Nephron (organoid): Measurements from ENCODE around the gene RNF144B.

Experiments used
- H3K27ac Mint-ChIP-seq, 3 experiments: 2 replicates each; pipeline ENCODE4 v1.8.0; 2020; ENCODE audit warnings: mixed read lengths in 3 of 3, mild to moderate bottlenecking in 2 of 3, moderate library complexity in 1 of 3
- H3K27me3 Mint-ChIP-seq: 2 replicates; pipeline ENCODE4 v1.8.0; 2021; ENCODE audit warnings: low read depth, mild to moderate bottlenecking, moderate library complexity, mixed read lengths
- H3K36me3 Mint-ChIP-seq: 2 replicates; pipeline ENCODE4 v1.8.0; 2020; ENCODE audit warnings: low read depth, mixed read lengths
- H3K4me1 Mint-ChIP-seq: 2 replicates; pipeline ENCODE4 v1.8.0; 2020; ENCODE audit warnings: mixed read lengths
- H3K4me3 Mint-ChIP-seq, 3 experiments: 2 replicates each; pipeline ENCODE4 v1.8.0; 2020; ENCODE audit warnings: mild to moderate bottlenecking in 3 of 3, mixed read lengths in 3 of 3, moderate library complexity in 2 of 3
- H3K9me3 Mint-ChIP-seq: 2 replicates; pipeline ENCODE4 v1.8.0; 2020; ENCODE audit warnings: mixed read lengths
- TF ChIP-seq, protein P1 (sequence below), 3 experiments: fragments of 200-600 bp; sonication (generic); IDR thresholded peaks; one replicate each; pipeline ENCODE4 v1.5.0; 2021; ENCODE audit warnings: antibody characterized with exemption in 3 of 3; ENCODE audit not compliant: unreplicated experiment in 3 of 3

Gene RNF144B

DNA sequence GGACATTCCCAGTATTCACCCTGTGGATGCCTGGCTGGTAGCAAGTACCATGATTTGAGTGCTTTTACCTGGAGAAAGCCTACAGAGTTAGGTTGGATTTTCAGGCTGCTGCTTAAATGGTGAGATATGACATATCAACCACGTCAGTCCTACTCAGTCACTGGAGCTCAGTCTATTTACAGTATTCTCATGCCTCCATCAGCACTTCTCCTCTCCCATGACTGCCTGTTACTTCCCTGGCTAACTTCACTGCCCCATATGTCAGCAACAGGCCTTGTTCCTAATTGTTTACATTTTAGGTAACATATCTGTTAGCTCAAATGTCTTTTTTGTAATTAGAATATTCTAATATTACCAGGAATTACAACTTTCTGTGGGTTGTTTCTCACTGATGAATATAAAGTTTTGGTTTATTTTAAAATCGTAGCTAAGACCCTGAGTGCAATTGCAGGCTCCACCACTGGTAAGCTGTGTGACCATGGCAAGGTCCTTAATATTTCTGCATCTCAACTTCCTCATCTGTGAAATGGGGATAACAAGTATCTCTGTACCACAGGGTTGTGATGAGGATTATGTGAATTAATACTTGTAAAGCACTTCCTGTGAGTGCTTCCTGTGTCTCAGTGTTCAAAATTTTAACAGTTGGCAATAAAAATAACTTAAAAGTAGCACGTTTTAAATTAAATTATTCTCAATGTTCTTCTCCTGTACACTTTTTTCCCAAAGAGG, 54.3 kb downstream of the RNF144B start:
- Mint-ChIP-seq H3K4me3 (no peak overlapping the region), H3K27me3 (no peaks in the 10 kb centered on the region), H3K36me3 (no peaks in the 10 kb centered on the region), H3K9me3 (no peaks in the 10 kb centered on the region), H3K4me1 (no peaks in the 10 kb centered on the region), H3K27ac (no peak overlapping the region)
- TF ChIP-seq, protein P1, sequence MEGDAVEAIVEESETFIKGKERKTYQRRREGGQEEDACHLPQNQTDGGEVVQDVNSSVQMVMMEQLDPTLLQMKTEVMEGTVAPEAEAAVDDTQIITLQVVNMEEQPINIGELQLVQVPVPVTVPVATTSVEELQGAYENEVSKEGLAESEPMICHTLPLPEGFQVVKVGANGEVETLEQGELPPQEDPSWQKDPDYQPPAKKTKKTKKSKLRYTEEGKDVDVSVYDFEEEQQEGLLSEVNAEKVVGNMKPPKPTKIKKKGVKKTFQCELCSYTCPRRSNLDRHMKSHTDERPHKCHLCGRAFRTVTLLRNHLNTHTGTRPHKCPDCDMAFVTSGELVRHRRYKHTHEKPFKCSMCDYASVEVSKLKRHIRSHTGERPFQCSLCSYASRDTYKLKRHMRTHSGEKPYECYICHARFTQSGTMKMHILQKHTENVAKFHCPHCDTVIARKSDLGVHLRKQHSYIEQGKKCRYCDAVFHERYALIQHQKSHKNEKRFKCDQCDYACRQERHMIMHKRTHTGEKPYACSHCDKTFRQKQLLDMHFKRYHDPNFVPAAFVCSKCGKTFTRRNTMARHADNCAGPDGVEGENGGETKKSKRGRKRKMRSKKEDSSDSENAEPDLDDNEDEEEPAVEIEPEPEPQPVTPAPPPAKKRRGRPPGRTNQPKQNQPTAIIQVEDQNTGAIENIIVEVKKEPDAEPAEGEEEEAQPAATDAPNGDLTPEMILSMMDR (IDR thresholded peaks at IDR 0.05; ENCODE audit: unreplicated experiment in 3 of 3) = no peak

DNA sequence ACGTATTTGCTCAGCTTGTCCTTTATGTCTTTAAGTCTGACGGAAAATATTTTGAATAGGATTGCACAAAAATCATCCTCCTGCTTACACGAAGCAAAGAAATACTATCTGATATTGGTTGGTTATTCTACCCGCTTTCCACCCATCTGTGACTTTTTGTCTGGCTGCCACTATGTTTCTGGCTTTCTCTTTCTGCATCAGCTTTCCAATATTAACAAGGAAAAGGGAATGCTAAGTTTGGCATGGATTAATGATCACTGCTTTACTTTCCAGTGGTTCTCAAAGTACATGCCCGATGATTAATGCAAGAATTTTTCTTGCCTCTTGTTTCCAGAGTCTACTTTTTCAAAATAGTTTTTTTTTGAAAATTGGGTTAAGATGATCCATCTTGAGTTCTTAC, 57.0 kb downstream of the RNF144B start:
- Mint-ChIP-seq H3K27ac (peak overlapping the region in 1 of 3 experiments; percentile 23), H3K36me3 (no peaks in the 10 kb centered on the region), H3K4me3 (no peak overlapping the region), H3K27me3 (no peaks in the 10 kb centered on the region), H3K4me1 (no peaks in the 10 kb centered on the region), H3K9me3 (no peaks in the 10 kb centered on the region)
- TF ChIP-seq, protein P1 (IDR thresholded peaks at IDR 0.05; ENCODE audit: unreplicated experiment in 3 of 3) = no peak

DNA sequence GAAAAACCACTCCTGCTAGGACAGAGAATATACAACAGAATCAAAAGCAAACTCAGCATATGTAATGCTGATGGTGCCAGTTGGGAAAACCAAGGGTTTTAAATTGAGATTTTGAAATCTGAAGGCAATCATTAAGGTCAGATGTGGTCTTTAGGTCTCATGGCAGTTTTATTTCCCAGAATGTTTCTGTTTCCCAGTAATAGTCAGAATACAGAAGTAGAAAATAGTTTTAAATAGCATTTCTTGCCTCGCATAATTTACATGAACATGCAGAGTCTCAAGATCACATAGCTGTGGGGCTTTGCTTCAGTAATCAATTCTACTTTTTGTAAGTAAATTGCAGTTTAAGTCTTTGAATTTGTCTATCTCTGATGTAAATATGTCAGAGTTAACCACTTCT, 58.1 kb downstream of the RNF144B start:
- Mint-ChIP-seq H3K27ac (no peak overlapping the region), H3K4me3 (no peak overlapping the region), H3K9me3 (no peaks in the 10 kb centered on the region), H3K27me3 (no peaks in the 10 kb centered on the region), H3K36me3 (no peaks in the 10 kb centered on the region), H3K4me1 (no peaks in the 10 kb centered on the region)
- TF ChIP-seq, protein P1 (IDR thresholded peaks at IDR 0.05; ENCODE audit: unreplicated experiment in 3 of 3) = no peak

DNA sequence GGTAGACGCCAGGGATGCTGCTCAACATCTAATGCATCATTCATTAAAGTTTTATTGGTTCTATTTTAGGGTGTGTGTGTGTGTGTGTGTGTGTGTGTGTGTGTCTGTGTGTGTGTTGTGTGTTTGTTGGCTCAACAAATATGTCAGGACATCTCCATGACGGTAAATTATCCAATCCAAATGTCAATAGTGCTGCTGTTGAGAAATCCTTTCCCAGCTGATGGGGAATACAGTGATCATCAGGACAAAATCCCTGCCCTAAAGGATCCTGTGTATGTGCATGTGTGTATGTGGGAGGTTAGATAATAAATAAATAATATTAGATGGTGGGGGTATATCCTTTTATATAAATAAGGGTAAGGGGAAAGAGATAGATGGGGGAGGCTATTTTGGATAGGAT, 59.6 kb downstream of the RNF144B start:
- Mint-ChIP-seq H3K9me3 (no peaks in the 10 kb centered on the region), H3K36me3 (no peaks in the 10 kb centered on the region)

DNA sequence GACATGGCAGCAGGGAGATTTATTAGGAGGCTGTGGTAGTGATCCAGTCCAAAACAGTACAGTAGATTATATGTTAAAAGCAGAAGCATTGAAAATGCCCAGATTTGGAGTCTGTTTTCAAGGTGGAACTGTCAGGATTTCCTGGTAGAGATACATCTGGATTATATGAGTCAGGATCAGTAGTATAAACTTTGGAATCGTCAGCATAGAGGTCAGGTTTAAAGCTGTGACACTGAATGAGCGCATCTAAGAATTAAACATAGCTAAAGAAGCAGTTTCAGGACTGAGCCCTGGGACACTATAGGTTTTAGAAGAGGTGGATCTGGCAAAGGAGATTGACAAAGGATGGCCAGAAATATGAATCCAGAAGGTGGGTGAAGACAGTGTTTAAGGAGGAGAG, 60.4 kb downstream of the RNF144B start:
- TF ChIP-seq, protein P1 (IDR thresholded peaks at IDR 0.05; ENCODE audit: unreplicated experiment in 3 of 3) = no peak
- Mint-ChIP-seq H3K9me3 (no peaks in the 10 kb centered on the region), H3K36me3 (no peaks in the 10 kb centered on the region), H3K4me3 (no peak overlapping the region), H3K27ac (no peak overlapping the region), H3K4me1 (no peaks in the 10 kb centered on the region), H3K27me3 (no peaks in the 10 kb centered on the region)

More for the DNA sequence above, 59.6 kb downstream of the RNF144B start:
- Mint-ChIP-seq H3K27ac (no peak overlapping the region), H3K27me3 (no peaks in the 10 kb centered on the region), H3K4me1 (no peaks in the 10 kb centered on the region), H3K4me3 (no peak overlapping the region)
- TF ChIP-seq, protein P1 (IDR thresholded peaks at IDR 0.05; ENCODE audit: unreplicated experiment in 3 of 3) = no peak

DNA sequence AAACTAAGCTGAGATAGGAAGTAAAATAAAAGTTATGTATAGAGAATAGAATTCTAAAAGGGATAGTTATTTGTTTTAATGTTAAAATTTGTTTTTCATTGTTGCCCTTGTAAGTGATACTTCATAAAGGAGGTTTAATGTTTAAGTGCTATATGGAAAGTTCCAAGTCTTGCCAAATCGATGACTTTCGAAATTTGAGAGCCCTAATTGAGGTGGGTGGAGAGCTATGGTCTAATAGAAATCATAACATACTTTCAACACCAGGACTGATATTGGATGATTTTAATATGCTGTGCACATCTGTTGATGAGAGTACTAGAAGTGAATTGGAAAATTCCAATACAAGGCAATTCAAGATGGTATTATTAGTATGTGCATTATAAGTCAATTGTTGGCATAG, 64.6 kb downstream of the RNF144B start:
- Mint-ChIP-seq H3K9me3 (no peaks in the 10 kb centered on the region), H3K4me3 (no peak overlapping the region), H3K36me3 (no peaks in the 10 kb centered on the region), H3K27me3 (no peaks in the 10 kb centered on the region), H3K4me1 (no peaks in the 10 kb centered on the region), H3K27ac (no peak overlapping the region)
- TF ChIP-seq, protein P1 (IDR thresholded peaks at IDR 0.05; ENCODE audit: unreplicated experiment in 3 of 3) = no peak
